DND-41 (cell line): Measurements from ENCODE around the gene PEAK3.

Experiments used
- EZH2 ChIP-seq: IDR thresholded peaks from 3 replicates; pipeline ENCODE4 v1.6.1; 2012; ENCODE audit warnings: borderline replicate concordance, low read depth, mild to moderate bottlenecking, moderate library complexity, low read length, inconsistent platforms; ENCODE audit not compliant: severe bottlenecking
- TF ChIP-seq, protein P1 (sequence below): IDR thresholded peaks from 2 replicates; pipeline ENCODE4 v1.5.1; 2012; ENCODE audit warnings: borderline replicate concordance, low read length, moderate library complexity, mild to moderate bottlenecking; ENCODE audit not compliant: poor library complexity, severe bottlenecking; ENCODE audit errors: extremely low read depth

GRCh38 chr19:2321565-2322283, 39.7 kb upstream of the PEAK3 start:
- TF ChIP-seq, protein P1, sequence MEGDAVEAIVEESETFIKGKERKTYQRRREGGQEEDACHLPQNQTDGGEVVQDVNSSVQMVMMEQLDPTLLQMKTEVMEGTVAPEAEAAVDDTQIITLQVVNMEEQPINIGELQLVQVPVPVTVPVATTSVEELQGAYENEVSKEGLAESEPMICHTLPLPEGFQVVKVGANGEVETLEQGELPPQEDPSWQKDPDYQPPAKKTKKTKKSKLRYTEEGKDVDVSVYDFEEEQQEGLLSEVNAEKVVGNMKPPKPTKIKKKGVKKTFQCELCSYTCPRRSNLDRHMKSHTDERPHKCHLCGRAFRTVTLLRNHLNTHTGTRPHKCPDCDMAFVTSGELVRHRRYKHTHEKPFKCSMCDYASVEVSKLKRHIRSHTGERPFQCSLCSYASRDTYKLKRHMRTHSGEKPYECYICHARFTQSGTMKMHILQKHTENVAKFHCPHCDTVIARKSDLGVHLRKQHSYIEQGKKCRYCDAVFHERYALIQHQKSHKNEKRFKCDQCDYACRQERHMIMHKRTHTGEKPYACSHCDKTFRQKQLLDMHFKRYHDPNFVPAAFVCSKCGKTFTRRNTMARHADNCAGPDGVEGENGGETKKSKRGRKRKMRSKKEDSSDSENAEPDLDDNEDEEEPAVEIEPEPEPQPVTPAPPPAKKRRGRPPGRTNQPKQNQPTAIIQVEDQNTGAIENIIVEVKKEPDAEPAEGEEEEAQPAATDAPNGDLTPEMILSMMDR = no peak
- TF ChIP-seq EZH2 = no peak
